SK-N-MC (cell line): ENCODE data around the gene CACNA1B.
"Not testable (repeated sequence)": the region's sequence is repeated elsewhere in the genome, so short reads cannot be mapped to it uniquely, and the experiment has no call there.

Experiments used
- DNase-seq: peaks from one replicate; pipeline ENCODE4 v3.0.0-alpha.2; 2011; ENCODE audit warnings: low read depth, low spot score
- H3K27ac ChIP-seq: fragments of 200-600 bp; sonication (generic); 2 replicates; pipeline ENCODE4 v1.5.1; 2016; ENCODE audit warnings: mixed run types
- H3K36me3 ChIP-seq: fragments of 200-600 bp; sonication (generic); 2 replicates; pipeline ENCODE4 v1.6.1; 2017; ENCODE audit warnings: antibody characterized with exemption, low read length, mixed read lengths; ENCODE audit not compliant: insufficient read depth
- H3K4me3 ChIP-seq: fragments of 200-600 bp; sonication (generic); 2 replicates; pipeline ENCODE4 v1.5.1; 2016
- H3K9ac ChIP-seq: fragments of 200-600 bp; sonication (generic); 2 replicates; pipeline ENCODE4 v1.8.0; 2017; ENCODE audit warnings: mixed run types, mixed read lengths; ENCODE audit not compliant: insufficient read length
- H3K9me3 ChIP-seq: fragments of 200-600 bp; sonication (generic); 2 replicates; pipeline ENCODE4 v1.6.1; 2017; ENCODE audit warnings: low read depth, mild to moderate bottlenecking, antibody characterized with exemption, low read length, moderate library complexity, mixed read lengths
- EZH2 ChIP-seq: fragments of 200-600 bp; sonication (generic); IDR thresholded peaks from one replicate; pipeline ENCODE4 v1.6.1; 2017; ENCODE audit warnings: antibody characterized with exemption
- FOXP2 ChIP-seq: optimal IDR thresholded peaks from 2 replicates; pipeline ENCODE3; 2011; ENCODE audit warnings: mild to moderate bottlenecking, moderate library complexity; ENCODE audit not compliant: insufficient read depth; ENCODE audit errors: extremely low read length, control extremely low read depth
- POLR2AphosphoS5 ChIP-seq: IDR thresholded peaks from 2 replicates; pipeline ENCODE4 v1.6.1; 2012; ENCODE audit warnings: mild to moderate bottlenecking, low read depth, low read length, borderline replicate concordance

CACNA1B gene

DNA sequence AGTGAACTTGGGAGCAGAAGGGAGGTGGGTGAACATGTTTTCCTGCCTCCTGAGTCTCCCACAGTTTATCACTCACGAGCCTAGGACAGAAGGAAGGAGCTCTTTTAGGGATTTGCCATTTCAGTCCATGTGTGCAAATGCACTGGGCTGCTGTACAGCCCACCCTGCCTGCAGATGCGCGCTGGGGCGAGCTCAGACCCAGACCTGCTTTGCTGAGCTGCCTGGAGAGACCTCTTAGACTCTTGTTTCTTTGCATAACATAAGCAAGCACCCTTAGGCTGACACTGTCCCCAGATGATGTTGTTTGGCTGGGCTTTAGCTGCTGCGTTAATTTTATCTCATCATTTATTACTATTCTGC is 199.0 kb downstream of the CACNA1B start:
- no peak for DNase-seq
- Histone ChIP-seq H3K9ac (no peak overlapping the region), H3K27ac (no peak overlapping the region), H3K36me3 (no peaks in the 10 kb centered on the region), H3K9me3 (no peaks in the 10 kb centered on the region), H3K4me3 (no peak overlapping the region)
- TF ChIP-seq EZH2 (no peak), POLR2AphosphoS5 (no peak), FOXP2 (no peak)

DNA sequence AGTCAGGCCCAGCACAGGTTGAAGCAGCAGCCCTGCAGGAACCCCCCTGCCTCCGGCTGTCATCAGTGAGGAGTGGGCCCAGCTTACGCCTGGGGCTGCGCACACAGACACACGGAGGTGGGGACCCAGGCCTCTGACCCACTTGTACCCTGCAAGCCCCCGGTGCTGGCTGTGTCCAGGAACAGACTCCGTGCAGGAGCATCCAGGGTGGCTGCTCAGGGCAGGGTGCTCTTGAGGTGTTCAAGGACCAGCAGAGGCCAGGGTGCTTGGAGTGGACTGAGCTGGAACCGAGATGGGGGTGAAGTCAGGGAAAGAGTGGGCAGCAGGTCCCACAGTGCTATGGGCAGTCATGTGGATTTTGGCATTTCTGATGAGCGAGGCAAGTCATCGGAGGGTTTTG is 199.5 kb downstream of the CACNA1B start:
- Histone ChIP-seq H3K9me3 (no peaks in the 10 kb centered on the region), H3K9ac (no peak overlapping the region), H3K27ac (no peak overlapping the region), H3K4me3 (no peak overlapping the region), H3K36me3 (no peaks in the 10 kb centered on the region)
- DNase-seq, result no peak
- TF ChIP-seq FOXP2 (no peak), EZH2 (no peak), POLR2AphosphoS5 (no peak)

DNA sequence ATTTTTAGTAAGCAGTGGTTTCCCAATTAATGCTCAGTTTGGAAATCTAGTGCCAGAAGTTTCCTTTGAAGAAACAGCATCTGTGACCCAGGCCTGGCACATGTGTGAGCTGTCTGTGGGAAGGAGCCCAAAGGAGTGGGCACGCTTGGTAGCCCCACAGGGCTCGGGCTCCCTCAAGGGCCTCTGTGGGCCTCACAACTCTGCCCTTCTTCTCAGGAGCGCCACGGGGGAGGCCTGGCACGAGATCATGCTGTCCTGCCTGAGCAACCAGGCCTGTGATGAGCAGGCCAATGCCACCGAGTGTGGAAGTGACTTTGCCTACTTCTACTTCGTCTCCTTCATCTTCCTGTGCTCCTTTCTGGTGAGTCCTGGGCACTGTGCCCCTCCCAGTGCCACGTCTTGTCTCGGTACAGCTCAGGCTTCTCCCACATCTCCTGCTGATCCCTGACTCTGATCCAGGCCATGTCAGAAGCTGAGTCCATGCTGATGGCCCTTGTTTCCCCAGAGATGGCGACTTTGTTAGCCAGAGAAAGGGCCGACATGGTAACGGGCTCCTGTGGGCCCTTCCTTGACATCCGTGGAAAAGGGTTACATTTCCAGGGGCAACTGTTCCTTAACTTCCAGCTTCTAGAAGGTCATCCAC is 200.4 kb downstream of the CACNA1B start:
- no peak for DNase-seq
- TF ChIP-seq FOXP2 (no peak), EZH2 (no peak), POLR2AphosphoS5 (no peak)
- no peak overlapping the region for H3K4me3 ChIP-seq
- no peak overlapping the region for H3K9ac ChIP-seq
- H3K9me3 ChIP-seq, result no peaks in the 10 kb centered on the region
- no peaks in the 10 kb centered on the region for H3K36me3 ChIP-seq
- H3K27ac ChIP-seq, result no peak overlapping the region

DNA sequence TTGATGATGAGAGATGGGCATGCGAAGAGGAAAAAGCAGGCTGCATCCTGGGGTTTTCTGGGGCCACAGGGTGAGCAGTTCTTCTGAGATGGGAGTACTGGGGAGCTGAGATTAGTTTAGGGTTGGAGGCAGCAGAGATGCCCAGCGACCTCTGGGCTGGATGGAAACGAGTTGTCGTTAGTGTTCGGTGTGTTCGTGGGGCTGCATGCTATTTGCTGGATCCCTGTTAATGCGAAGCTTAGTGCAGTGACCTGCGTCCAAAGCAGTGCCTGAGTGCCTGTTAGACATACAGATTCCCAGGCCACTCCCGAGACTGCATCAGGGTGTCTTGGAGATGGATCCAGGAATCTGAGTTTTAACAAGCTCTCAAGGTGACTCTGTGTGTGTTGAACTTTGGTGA is 201.3 kb downstream of the CACNA1B start:
- no peak for DNase-seq
- H3K9ac ChIP-seq, result no peak overlapping the region
- no peak for TF ChIP-seq FOXP2
- TF ChIP-seq POLR2AphosphoS5, result no peak
- no peak for TF ChIP-seq EZH2
- H3K27ac ChIP-seq, result no peak overlapping the region
- H3K4me3 ChIP-seq, result no peak overlapping the region
- no peaks in the 10 kb centered on the region for H3K36me3 ChIP-seq
- no peaks in the 10 kb centered on the region for H3K9me3 ChIP-seq

DNA sequence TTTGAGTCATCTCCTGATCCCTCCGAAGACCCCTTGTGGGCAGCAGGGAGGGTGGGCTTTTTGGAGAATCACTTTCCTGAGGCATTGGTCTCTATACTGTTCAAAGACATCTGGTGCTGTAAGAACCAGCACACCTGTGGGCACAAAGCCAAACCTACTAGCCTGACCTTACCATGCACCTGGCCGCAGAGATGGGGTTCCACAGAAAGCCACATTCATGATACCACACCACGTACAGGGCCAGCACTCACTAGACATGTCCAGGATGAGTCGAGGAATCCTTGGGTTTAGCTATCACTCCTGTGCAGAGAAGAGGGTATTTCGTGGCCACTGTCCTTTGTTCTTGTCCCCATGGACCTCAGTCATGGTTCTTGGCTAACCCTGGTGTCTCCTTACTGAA is 203.4 kb downstream of the CACNA1B start:
- TF ChIP-seq FOXP2 (no peak), POLR2AphosphoS5 (no peak), EZH2 (no peak)
- DNase-seq, result no peak
- no peak overlapping the region for H3K9ac ChIP-seq
- no peaks in the 10 kb centered on the region for H3K36me3 ChIP-seq
- no peaks in the 10 kb centered on the region for H3K9me3 ChIP-seq
- H3K27ac ChIP-seq, result no peak overlapping the region
- H3K4me3 ChIP-seq, result no peak overlapping the region

DNA sequence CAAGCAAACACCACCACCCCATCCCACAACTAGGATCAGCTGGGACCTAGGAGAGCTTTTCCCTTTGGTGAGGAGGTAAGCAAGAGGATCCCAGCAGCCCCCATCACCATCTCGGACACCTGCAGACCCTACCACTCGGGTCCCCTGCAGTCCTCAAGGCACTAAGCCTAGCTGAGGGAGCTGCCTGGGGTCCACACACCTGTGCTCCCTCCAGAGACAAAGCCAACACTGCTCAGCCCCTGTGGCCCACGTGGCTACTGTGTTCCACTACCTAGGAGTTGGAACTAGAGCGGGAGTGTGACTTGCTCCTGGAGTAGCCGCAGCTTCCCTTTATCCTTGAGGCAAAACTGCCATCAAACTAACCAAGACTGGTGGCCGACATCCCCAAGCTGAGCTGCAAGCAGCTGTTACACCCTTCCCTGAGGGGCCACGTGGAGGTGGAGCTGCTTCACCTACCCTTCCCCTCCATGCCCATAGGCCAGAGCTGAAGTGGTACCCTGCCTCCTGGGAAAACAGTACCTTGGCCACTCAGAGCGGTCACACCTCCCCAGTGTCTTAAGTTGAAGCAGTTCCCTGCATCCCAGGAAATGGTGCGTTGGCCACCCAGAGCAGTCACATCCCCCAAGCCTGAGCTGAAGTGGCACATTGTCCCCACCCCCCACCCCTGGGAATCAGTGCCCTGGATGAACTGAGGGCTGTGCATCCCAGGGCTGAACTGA is 205.5 kb downstream of the CACNA1B start:
- Histone ChIP-seq H3K36me3 (no peaks in the 10 kb centered on the region), H3K4me3 (no peak overlapping the region), H3K27ac (no peak overlapping the region), H3K9ac (no peak overlapping the region), H3K9me3 (no peaks in the 10 kb centered on the region)
- TF ChIP-seq EZH2, result no peak
- TF ChIP-seq FOXP2, result no peak
- TF ChIP-seq POLR2AphosphoS5, result no peak
- no peak for DNase-seq

DNA sequence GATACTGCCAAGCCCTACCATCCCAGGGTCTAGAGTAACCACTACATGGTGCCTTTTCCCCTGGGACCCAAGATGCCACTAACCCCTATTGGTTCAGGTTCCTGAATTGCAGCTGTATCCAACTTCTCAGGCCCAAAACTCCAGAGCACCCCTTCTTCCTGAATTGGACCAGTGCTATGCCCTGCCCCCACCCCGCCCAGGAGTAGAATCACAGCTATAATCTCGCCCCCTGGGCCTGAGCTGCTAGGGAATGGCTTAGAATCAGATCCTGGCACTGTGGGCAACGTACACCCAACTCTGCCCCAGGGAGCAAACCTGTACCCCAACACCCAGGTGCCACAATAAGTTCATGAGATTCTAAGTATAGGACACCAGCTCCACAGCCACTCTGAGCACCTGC is 206.3 kb downstream of the CACNA1B start:
- H3K27ac ChIP-seq, result no peak overlapping the region
- no peak overlapping the region for H3K9ac ChIP-seq
- TF ChIP-seq EZH2, result no peak
- TF ChIP-seq FOXP2, result no peak
- no peak for TF ChIP-seq POLR2AphosphoS5
- H3K36me3 ChIP-seq, result no peaks in the 10 kb centered on the region
- no peak overlapping the region for H3K4me3 ChIP-seq
- no peak for DNase-seq
- no peaks in the 10 kb centered on the region for H3K9me3 ChIP-seq

DNA sequence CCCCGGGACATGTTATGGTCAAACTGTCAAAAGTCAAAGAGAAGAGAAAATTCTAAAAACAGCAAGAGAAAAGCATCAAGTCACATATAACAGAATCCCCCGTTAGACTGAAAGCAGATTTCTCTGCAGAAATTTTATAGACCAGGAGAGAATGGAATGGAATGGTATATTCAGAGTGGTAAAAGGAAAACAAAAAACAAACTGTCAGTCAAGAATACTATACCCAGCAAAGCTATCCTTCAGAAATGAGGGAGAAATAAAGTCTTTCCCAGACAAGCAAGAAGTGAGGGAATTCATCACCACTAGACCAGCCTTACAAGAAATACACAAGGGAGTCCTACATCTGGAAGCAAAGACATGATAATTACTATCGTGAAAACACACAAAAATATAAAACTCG is 208.0 kb downstream of the CACNA1B start:
- TF ChIP-seq EZH2 (no peak), FOXP2 (no peak), POLR2AphosphoS5 (no peak)
- Histone ChIP-seq H3K9ac (no peak overlapping the region), H3K9me3 (no peaks in the 10 kb centered on the region), H3K4me3 (no peak overlapping the region), H3K36me3 (no peaks in the 10 kb centered on the region), H3K27ac (no peak overlapping the region)
- no peak for DNase-seq

DNA sequence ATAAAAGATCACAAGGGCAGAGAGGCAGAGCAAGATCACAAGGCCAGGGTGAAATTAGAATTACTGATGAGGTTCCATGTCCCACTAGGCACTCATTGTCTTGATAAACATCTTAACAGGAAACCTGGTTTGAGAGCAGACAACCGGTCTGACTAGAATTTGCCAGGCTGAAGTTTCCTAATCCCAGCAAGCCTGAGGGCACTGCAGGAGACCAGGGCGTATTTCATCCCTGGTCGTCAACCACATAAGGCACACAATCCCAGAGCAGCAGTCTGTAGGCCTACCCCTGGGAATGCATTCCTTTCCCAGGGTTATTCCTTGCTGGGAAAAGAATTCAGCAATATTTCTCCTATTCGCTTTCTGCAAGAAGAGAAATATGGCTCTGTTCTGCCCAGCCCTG is 214.5 kb downstream of the CACNA1B start:
- not testable (repeated sequence) for DNase-seq, H3K27ac ChIP-seq, H3K36me3 ChIP-seq

More for the DNA sequence above, 214.5 kb downstream of the CACNA1B start:
- not testable (repeated sequence) for H3K9ac ChIP-seq, H3K4me3 ChIP-seq, H3K9me3 ChIP-seq
